ENCODE data around the gene BTBD2.

The BTBD2 gene

DNA sequence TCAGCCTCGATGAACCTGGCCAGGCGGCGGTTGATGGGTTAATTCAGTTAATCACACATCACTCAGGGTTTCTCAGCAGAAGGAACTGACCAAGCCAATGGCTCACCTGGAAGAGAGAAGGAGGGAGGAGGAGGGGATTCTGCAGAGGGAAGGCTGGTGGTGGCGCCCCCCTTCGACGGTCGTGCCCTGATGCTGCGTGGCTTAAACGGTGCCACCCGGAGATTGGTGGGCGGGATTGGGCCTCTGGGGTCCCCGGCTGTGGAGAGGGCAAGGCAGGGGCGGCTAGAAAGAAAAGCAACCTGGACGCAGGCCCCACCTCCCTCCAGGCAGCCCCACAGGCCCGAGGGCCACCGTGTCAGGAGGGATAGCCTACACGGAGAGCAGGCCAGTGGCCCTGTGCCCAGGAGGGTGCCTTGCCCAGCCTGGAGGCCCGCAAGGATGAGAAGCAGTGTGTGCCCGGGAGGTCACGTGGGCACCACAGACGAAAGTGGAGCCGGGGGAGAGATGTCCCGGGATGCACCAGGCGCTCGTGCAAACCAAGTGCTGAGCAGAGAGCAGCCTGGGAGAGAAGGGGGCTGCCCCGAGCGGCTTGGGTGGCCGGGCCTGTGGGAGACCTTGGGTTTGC lies 58.5 kb downstream of the BTBD2 start:
- DNase-seq, result no peak

DNA sequence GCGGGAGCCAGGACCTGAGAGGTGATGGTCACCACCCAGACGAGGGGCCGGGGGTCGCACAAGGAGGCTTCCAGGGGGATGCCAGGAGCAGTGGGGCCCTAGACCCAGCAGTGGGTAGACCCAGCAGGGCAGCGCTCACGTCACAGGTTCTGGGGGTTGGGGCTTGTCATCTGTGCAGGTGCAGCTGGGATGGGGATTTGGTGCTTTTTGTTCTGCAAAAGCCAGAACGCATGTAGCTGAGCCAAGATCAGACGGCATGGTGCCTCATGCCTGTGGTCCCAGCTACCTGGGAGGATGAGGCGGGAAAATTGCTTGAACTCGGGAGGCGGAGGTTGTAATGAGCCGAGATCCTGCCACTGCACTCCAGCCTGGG lies 59.4 kb downstream of the BTBD2 start:
- no peak for DNase-seq

DNA sequence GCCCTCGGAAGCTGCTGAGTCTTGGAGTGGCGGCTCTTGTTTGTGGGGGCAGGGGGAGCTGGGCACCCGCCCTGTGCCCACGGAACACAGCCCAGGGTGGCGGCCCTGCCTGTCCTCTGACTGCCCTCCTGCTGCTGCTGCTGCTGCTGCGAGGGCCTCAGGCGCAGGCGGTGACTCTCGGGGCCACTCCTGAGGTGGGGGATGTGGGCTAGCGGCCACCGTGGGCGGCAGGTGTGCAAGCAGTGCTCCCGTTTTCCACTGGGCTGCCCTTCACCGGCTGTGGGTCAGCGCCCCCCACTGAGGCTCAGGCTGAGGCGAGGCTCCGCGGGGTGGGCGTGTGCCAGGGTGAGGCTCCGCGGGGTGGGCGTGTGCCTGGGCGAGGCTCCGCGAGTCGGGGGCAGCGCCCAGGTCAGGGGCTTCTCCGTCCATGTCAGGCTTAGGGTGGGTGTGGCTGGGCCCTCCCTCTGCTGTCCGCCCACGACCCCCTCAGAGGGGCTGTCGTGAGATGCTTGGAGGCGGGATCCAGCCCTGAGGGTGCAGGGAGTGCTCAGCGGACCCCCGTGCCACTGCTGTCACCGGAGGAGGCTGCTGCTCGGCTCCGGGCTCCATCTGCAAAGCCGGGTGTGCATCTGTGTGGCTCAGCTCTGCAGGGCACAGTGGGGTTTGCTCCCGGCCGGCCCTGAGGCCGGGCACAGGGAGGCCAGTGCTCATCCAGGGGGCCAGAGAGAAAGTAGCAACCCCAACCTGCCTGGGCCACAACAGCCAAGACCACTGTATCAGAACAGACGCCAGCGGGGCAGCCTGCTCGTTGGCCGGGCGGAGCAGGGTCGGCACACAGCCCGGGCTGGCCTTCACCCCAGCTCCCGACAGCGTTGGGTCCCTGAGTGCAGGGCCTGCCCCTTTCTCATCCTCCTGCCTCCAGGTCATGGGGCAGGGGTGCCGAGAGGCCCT lies 60.1 kb downstream of the BTBD2 start:
- DNase-seq, result no peak

DNA sequence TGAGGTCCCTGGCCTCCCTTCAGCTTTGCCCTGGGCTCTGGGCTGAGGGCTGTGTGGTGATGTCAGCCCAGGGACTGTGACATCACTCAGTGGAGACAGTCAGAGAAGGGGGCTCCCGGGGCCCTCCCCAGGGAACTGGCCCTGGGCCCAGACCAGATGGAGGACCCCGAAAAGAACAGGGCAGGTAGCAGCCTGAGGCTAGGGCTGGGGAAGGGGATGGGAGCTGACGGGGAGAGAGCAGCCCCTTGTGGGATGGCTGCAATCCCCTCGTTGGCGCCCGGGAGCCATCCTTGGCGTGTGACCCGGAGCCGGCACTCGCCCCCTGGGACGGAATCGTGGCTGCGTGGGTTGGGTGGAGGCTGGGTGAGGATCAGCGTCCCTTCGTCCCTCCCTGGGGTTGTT lies 61.0 kb downstream of the BTBD2 start:
- DNase-seq, result no peak

DNA sequence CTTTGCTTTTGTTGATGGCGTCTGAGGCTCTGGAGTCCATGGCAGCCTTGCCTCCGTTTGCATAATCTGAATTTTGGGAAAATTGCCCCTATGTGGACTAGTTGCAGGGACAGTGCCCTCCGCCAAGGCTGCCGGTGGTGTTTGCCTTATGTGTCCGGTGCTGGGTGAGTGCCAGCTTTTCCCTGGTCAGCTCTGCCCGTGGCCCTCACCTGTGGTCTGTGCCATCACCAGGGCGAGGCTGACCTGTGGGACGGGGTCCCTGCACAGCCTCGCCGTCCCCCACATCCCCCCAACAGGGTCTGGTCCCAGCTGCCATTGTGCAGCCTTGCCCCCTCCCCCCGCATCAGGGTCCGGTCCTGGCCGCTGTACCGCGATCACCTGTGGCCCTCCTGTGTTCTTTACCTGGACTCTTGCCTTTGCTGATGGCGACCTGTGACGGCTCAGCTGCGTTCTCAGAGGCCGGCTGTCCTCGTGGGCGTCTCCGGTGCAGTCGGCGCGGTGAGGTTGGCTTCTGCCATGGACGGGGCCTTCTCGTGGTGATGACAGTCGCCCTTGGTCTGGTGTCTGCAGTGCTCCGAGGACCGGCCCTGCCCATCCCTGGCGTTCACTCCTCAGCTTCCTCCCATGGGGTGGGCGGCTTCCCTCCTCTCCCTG lies 61.9 kb downstream of the BTBD2 start:
- no peak for DNase-seq

DNA sequence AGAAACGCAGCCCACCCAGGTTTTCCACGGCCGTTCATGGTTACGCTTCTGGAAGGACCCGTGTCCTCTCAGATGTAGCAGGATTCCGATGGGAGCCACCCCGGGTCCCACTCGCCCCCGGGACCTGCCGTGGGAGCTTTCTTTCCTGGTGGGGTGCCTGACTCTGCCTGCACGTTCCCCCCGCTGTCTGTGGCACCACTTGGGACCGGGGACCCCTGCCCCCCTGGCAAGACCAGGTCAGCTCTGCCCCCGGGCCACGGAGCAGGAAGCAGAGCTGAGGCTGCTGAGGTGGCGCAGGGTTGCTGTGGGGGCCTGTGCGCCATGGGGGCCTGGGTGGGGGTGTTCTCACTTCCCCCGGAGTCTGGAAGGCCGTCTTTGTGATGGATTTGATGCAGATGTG lies 62.5 kb downstream of the BTBD2 start:
- no peak for DNase-seq

DNA sequence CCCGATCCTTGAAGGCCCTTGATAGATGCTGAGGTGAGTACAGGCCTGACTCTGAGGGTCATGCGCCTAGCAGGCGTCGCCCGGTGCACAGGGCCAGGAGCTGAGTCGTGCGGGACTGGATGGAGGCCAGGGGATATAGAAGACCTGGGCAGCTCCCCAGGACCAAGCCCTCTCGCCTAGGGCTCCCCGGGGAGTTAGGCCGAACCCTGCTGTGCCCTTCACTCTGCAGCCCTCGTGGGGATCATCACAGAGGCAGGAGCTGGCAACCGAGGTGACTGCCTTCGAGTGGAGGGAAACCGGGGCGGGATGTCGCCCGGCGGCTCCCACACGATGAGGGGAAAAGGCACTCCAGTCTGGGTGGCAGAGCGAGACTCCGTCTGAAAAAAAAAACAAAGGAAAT lies 62.9 kb downstream of the BTBD2 start:
- no peak for DNase-seq

DNA sequence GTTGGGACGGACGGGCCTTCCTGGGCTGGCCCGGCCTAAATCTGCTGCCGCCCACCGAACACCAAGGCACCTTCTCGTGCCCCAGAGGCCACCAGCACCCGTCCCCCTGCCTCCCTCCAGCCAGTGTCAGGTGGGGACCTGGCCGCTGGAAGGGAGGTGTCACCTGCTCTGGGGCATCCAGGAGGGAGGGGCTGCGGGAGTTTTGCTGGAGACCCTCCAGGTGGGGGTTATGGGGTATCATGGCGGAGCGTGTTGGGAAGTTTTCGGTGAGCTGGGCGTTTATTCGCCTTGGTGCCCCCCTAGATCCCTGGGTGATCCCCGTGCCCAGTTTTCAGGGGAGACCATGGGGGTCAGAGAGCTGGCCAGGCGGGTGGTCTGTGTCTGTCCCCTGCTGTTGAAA lies 64.9 kb downstream of the BTBD2 start:
- DNase-seq, result no peak

DNA sequence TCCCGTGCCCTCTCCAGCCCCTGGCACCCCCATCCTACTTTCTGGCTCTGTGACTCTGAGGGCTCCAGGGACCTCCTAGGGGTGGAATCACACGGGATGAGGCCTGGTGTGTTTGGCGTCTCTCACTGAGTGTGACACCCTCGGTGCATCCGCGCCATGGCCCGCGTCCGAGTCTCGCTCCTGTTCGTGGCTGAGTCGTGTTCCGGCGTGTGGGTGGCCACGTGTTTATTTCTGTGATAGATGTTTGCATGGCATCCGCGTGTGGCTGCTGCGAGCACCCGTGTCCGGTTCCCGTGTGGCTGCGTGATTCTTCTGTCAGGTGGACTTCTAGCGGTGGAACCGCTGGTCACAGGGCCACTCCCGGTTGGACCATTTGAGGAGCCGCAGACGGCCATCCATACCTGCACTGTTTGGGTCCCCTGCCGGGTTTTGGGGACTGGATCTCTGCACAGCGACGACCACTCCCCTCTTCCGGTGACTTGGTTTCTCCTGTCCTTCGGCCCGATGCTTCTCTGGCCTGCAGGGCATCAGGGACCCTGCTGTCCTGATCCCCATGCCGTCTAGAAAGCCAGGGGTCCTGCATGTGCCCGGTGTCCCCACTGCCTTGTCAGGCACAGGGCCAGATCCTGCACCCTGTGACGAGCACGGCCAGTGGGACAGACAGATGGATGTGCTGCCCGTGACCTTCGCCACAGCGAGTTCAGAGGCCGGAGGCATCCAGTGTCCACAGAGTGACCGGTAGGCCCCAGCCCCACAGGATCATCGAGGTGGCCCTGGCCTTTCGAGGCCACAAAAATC lies 66.0 kb downstream of the BTBD2 start:
- no peak for DNase-seq

DNA sequence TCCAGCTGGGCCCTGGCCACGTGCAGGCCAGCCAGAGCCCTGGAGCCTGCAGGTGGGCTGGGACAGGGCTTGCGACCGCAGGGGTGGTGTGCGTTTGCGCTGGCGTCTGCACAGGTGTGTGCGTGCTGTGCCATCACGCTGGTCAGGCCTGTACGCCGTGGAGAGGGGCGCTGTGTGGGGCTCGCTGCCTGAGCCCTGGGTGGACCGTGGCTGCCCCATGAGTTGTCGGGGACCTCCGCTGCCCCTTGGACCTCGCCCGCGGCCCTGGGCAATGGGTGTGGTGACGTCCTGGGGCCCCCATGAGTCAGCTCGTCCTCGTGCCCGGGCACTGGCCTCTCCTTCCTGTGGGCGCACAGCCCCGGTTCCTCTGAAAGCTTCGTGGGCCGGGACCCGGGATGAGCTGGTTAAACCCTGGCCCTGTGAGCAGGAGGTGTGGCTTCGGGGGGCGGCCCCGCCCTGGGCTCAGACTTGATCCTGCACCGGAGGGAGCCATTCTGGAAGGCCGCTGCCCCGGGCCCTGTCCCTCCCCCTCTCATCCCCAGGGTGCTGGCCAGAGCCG lies 67.8 kb downstream of the BTBD2 start:
- DNase-seq, result no peak

DNA sequence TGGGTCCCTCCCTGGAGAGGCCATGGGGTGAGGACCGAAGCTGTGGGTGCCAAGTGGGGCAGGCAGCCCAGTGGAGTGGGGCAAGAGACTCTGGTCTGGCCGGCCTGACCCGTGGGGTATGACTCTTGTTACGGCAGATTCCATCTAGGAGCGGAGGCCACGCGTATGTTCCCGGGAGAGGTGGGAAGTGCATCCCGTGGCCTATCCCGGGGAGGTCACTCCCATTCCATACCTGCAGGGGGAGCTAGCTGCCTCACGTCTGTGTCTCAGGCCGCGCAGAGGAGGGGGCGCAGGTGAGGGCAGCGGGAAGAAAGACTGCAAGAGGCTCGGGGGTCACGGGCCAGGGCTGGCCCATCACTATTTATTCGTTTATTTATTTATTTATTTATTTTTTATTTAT lies 69.6 kb downstream of the BTBD2 start:
- DNase-seq, result no peak

DNA sequence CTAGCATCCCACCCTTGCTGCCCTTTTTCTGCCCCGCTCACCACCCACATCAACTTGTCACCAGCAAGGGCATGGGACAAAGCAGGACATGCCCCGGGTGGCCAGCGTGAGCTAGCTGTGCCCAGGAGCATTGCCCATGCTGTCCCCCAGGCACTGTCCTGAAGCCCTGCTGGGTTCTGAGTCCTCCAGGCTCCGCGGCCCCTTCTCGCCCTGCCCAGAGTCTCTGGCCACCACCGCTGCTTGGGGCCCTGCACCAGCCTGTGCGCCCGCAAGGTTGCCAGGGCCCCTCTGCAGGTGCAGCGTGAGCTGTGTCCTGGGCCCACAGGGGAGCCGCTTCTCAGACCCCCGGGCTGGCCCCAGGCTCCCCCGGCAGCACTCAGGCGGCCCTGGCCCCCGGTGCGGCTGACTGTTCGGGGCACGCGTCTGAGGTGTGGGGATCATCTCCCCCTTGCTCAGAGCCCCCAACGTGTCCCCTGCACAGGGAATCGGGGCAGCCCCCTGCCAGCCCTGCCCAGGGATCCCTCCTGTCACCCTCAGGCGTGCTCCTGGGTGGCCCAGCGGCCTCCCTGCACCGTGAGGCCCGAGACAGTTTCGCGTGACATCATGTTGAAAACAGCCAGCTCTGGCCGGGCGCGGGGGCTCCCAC lies 70.5 kb downstream of the BTBD2 start:
- DNase-seq, result no peak

DNA sequence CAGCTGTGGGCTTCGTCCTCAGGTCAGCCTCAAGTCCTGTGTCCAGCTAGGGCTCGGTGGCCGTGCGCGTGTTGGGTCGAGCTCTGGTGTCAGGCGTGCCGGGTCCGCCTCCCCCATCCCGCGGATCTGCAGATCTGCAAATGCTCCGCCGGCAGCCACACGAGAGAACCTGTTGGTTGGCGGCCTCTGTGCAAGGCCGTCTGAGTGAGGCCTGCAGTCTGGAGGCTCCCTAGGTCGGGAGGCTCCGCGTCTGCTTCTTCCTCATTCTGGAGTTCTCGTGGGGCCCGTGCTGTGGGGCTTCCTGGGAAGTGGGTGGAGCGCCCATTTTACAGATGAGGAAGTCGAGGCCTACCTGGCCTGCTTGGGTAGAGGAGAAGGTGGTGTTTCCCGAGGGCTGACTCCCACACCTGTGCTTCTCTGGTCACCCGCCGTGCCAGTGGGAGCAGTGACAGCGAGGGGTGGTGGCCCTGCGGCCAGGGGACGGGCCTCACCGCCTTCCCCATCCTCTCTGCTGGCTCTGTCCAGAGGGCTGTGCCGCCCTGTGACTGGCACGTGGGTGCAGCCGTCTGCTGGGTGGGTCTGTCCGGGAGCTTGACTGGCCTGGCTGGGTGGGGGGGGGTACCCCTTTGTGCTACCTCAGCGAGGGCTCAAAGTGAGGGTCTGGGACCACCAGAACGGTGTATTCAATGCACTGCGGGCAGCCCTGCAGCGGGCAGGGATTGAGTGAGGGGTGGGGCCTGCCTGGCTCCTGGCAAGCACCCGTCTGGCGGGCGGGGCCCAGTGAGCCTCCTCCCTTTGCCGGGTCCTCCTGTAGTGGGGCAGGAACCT lies 71.2 kb downstream of the BTBD2 start:
- no peak for DNase-seq

DNA sequence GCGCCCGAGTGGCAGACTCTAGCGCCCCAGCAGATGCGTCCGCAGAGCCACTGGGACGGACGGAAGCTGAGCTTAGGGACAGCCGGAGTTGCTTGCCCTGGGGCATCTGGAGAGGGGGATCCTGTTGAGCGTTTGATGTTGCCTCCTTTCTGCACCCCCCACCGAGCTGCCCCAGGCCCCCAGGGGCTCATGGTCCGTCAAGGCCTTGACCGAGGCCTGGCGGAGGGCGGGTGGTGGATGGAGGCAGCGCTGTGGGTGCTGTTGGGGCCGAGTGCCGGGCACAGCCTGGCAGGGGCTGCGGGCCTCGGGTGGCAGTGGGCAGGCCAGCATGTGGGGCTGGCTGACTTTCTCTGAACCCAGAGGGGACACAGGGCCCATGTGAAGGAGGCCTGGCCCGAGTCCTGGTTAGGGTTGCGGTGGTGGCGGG lies 71.8 kb downstream of the BTBD2 start:
- DNase-seq, result no peak

DNA sequence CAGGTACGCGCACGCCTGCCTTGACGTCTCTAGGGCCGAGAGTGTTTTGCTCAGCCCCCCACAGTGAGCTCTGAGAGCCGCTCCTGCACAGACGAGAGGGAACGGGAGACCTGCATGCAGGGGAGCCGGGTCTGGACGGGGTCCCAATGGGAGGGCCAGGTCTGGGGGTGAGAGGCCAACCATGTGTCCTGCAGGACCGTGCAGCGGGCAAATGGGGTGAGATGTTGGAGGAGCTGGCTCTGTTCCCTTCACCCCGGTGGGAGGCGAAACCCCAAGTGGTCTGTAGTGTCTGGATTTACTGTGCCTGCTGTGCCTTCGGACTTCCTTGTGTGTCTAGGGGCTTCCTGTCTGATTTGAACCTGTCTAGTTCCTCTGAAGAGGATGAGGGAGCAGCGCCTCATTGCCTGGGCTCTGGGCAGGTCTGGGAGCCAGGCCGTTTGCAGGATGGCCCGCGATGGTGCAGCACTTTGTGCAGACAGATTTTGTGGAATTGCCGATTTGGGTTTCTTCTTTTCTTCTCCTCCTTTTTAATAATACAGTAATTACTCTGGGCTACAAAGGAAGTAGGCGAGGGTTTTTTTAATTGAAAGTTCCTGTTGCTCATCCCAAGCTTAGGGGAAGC lies 72.5 kb downstream of the BTBD2 start:
- DNase-seq, result no peak

DNA sequence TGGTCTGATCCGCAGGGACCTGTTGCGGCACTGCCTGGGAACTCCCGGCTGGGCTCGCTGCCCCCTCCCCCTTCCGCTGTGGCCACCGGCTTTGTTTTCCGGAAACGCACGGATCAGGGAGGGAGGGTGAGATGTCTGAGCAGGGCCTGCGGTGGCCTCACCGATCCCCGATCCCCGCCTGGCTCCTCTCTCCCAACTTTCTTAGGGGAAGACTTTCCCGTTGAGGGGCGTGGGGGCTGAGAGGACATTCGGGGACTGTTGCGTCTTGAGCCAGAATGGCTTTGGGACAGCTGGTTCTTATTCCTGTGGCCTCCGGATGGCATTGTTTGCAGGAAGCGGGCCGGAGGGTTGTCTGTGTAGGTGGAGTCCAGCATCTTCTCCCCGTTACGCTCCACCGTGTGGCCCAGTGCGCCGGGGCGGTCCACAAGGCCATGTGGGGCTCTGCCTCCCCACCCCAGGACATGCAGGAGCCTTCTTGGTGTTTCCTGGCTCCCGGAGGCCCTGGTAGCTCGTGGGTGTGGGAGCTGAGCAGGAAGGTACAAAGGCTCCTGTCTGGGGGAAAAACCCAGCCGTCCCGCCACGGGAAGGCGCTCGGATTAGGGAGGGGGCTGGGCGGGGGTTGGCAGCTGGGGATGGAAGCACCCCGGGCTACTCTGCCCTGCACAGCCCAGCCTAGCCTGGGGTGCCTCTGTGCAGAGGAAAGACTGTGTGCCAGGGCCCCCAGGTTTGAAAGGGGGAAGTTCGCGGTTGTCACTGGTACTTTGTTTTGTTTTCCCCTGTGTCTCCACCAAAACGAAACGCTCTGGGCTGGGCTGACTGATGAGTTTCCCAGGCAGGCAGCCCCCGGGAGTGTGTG lies 73.2 kb downstream of the BTBD2 start:
- DNase-seq, result no peak

DNA sequence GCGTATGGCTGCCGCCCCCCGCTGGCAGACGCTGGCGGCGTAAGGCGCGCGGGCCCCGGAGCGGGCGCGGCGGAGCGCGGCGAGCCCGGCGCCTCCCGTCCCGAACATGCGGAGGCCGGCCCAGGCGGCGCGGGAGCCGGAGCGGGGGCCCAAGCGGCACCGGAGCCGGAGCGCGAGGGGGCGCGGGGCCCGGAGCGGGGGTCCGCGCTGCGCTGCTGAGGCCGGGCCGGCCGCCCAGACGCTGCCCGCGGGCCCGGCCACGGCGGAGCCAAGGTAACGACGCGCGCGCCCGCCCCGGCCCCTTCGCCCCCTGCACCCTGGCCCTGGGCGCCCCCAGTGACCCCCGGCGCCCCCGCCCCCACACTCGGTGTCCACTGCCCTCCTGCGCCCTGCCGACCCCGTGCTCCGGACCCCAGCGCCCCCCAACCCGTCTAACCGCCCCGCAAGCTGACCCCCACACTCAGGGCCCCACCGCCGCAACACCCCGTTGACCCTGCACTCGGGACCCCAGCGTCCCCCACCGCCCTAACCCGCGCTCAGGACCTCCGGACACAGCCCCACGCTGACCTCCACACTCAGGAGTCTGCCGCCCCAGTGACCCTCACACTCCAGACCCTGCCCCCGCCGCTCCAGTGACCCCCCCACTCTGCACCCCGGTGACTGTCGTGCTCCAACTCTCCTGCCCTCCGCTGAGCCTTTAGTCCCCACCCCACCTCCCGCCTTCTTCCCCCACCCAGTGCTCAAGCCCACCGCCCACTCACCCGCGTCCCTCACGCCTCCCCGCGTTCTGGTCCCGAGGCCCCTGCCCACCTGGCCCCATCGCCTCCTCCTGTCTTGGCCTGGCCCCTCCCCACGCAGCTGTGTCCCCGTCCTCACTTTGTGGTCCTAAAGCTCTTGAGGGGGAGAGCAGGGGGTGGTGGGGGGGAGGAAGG lies 74.1 kb downstream of the BTBD2 start, which contains the start of gene CSNK1G2:
CSNK1G2 (plus strand) TSS at position 27 of the 932 bp plus-strand sequence. CDS start 28,601 bp downstream, outside the sequence.
- no peak for DNase-seq

DNA sequence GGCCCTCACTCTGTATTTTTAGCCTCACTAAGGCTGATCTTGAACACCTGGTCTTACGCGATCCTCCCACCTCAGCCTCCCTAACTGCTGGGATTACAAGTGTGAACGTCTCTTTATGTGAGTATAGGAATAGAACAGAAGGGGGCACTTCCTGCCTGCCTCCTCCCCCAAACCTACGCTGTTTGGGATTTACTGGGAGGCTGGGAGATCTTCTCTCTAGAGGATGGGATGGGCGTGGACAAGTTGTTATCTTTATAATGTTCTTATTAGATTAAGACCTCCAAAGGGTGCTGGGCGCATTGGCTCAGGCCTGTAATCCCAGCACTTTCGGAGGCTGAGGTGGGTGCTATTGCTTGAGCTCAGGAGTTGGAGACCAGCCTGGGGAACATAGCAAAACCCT lies 77.4 kb downstream of the BTBD2 start:
- no peak for DNase-seq
